OCI-LY1 (cell line): Measurements from ENCODE around the gene TAX1BP1.

Experiments
- H2AFZ ChIP-seq: fragments of 200-600 bp; sonication (generic), shearing (Covaris generic); 2 replicates; pipeline ENCODE4 v1.6.0; 2014; ENCODE audit warnings: antibody characterized with exemption, mild to moderate bottlenecking, low read length
- H3F3A ChIP-seq: fragments of 200-600 bp; sonication (generic), shearing (Covaris generic); 2 replicates; pipeline ENCODE4 v1.6.0; 2014; ENCODE audit warnings: mild to moderate bottlenecking, antibody characterized with exemption, low read length, moderate library complexity; ENCODE audit not compliant: insufficient read depth
- H3K27ac ChIP-seq: fragments of 200-600 bp; sonication (generic); 2 replicates; pipeline ENCODE4 v1.5.1; 2014; ENCODE audit warnings: low read length, mixed run types, mild to moderate bottlenecking, low read depth; ENCODE audit not compliant: poor library complexity, severe bottlenecking
- H3K27me3 ChIP-seq: fragments of 200-600 bp; sonication (generic); 2 replicates; pipeline ENCODE4 v1.6.0; 2014; ENCODE audit warnings: antibody characterized with exemption, mild to moderate bottlenecking, low read length, moderate library complexity; ENCODE audit not compliant: insufficient read depth
- H3K36me3 ChIP-seq: fragments of 200-600 bp; sonication (generic); 2 replicates; pipeline ENCODE4 v1.6.1; 2014; ENCODE audit warnings: mild to moderate bottlenecking, antibody characterized with exemption, low read length, moderate library complexity, mixed read lengths; ENCODE audit not compliant: insufficient read depth
- H3K4me1 ChIP-seq: fragments of 200-600 bp; sonication (generic); 2 replicates; pipeline ENCODE4 v1.5.1; 2014; ENCODE audit warnings: mild to moderate bottlenecking, low read length, moderate library complexity; ENCODE audit not compliant: insufficient read depth, severe bottlenecking
- H3K4me2 ChIP-seq: fragments of 200-600 bp; sonication (generic), shearing (Covaris generic); 2 replicates; pipeline ENCODE4 v1.6.1; 2014; ENCODE audit warnings: low read length
- H3K4me3 ChIP-seq: fragments of 200-600 bp; sonication (generic); 2 replicates; pipeline ENCODE4 v1.5.1; 2014; ENCODE audit warnings: low read length, low read depth, mild to moderate bottlenecking, mixed read lengths; ENCODE audit not compliant: poor library complexity, severe bottlenecking
- H3K79me2 ChIP-seq: fragments of 200-600 bp; shearing (Covaris generic); 2 replicates; pipeline ENCODE4 v1.6.1; 2016; ENCODE audit warnings: mixed run types, low read length, mixed read lengths; ENCODE audit not compliant: insufficient read depth
- H3K9ac ChIP-seq: fragments of 200-600 bp; sonication (generic), shearing (Covaris generic); 2 replicates; pipeline ENCODE4 v1.6.1; 2014; ENCODE audit warnings: mild to moderate bottlenecking, low read length, mixed read lengths
- H3K9me2 ChIP-seq: fragments of 200-600 bp; sonication (generic), shearing (Covaris generic); 2 replicates; pipeline ENCODE4 v1.6.1; 2014; ENCODE audit warnings: low read depth, mild to moderate bottlenecking, low read length, mixed read lengths
- H3K9me3 ChIP-seq: fragments of 200-600 bp; shearing (Covaris generic); 2 replicates; pipeline ENCODE4 v1.6.1; 2014; ENCODE audit warnings: low read length, mixed read lengths
- H4K20me1 ChIP-seq: fragments of 200-600 bp; sonication (generic), shearing (Covaris generic); 2 replicates; pipeline ENCODE4 v1.6.0; 2016; ENCODE audit warnings: mild to moderate bottlenecking, low read length; ENCODE audit not compliant: insufficient read depth
- CTCF ChIP-seq: fragments of 200-600 bp; sonication (generic), shearing (Covaris generic); IDR thresholded peaks from 2 replicates; pipeline ENCODE4 v1.5.1; 2017; ENCODE audit warnings: mild to moderate bottlenecking, antibody characterized with exemption, low read length, moderate library complexity, mixed read lengths
- EZH2 ChIP-seq: fragments of 200-600 bp; sonication (generic), shearing (Covaris generic); IDR thresholded peaks from 2 replicates; pipeline ENCODE4 v1.8.0; 2017; ENCODE audit warnings: borderline replicate concordance, mixed run types, mild to moderate bottlenecking, antibody characterized with exemption, low read length, moderate library complexity, mixed read lengths

The TAX1BP1 gene

GRCh38 chr7:27793780-27794179 lies 53.8 kb downstream of the TAX1BP1 start:
- Histone ChIP-seq H3K36me3 (peaks cover 54% of the 10 kb centered on the region), H3K9ac (no peak overlapping the region), H3K9me3 (no peaks in the 10 kb centered on the region), H4K20me1 (no peaks in the 10 kb centered on the region), H2AFZ (no peak overlapping the region), H3K4me2 (no peak overlapping the region), H3K4me1 (no peaks in the 10 kb centered on the region), H3K4me3 (no peak overlapping the region), H3F3A (no peaks in the 10 kb centered on the region), H3K79me2 (no peaks in the 10 kb centered on the region), H3K9me2 (no peaks in the 10 kb centered on the region), H3K27ac (no peak overlapping the region), H3K27me3 (no peaks in the 10 kb centered on the region)
- TF ChIP-seq CTCF (no peak), EZH2 (no peak)

- Histone ChIP-seq H3K4me1 (no peaks in the 10 kb centered on the region), H3K4me2 (no peak overlapping the region), H2AFZ (no peak overlapping the region), H3F3A (no peaks in the 10 kb centered on the region), H3K27me3 (no peaks in the 10 kb centered on the region), H3K79me2 (no peaks in the 10 kb centered on the region), H3K27ac (no peak overlapping the region), H3K9me3 (no peaks in the 10 kb centered on the region), H4K20me1 (no peaks in the 10 kb centered on the region), H3K4me3 (no peak overlapping the region), H3K36me3 (peaks cover 52% of the 10 kb centered on the region), H3K9ac (no peak overlapping the region), H3K9me2 (no peaks in the 10 kb centered on the region)
- no peak for TF ChIP-seq CTCF
- TF ChIP-seq EZH2: no peak
Measured at GRCh38 chr7:27795977-27796376, 56.0 kb downstream of the TAX1BP1 start.

GRCh38 chr7:27799212-27799611 lies 59.2 kb downstream of the TAX1BP1 start:
- no peaks in the 10 kb centered on the region for H3F3A ChIP-seq
- no peaks in the 10 kb centered on the region for H3K9me2 ChIP-seq
- no peak overlapping the region for H2AFZ ChIP-seq
- no peak overlapping the region for H3K4me2 ChIP-seq
- H3K27ac ChIP-seq: no peak overlapping the region
- no peaks in the 10 kb centered on the region for H3K27me3 ChIP-seq
- TF ChIP-seq CTCF (no peak), EZH2 (no peak)
- H3K4me3 ChIP-seq: no peak overlapping the region
- peaks cover 24% of the 10 kb centered on the region for H3K36me3 ChIP-seq
- H3K9me3 ChIP-seq: no peaks in the 10 kb centered on the region
- no peaks in the 10 kb centered on the region for H3K4me1 ChIP-seq
- no peaks in the 10 kb centered on the region for H3K79me2 ChIP-seq
- no peak overlapping the region for H3K9ac ChIP-seq
- H4K20me1 ChIP-seq: no peaks in the 10 kb centered on the region
